DOHH2 (cell line): ENCODE results near the gene KRTAP12-3.

Experiments used
- EZH2phosphoT487 ChIP-seq: fragments of 200-600 bp; sonication (generic); IDR thresholded peaks from 2 replicates; pipeline ENCODE4 v1.6.1; 2017; ENCODE audit warnings: borderline replicate concordance, mild to moderate bottlenecking, antibody characterized with exemption, low read length, moderate library complexity, mixed read lengths
- TF ChIP-seq, protein P1 (sequence below): fragments of 200-600 bp; sonication (generic); IDR thresholded peaks from one replicate; pipeline ENCODE4 v1.5.1; 2014; ENCODE audit warnings: antibody characterized with exemption, mild to moderate bottlenecking, low read depth, low read length; ENCODE audit not compliant: poor library complexity, severe bottlenecking

DNA sequence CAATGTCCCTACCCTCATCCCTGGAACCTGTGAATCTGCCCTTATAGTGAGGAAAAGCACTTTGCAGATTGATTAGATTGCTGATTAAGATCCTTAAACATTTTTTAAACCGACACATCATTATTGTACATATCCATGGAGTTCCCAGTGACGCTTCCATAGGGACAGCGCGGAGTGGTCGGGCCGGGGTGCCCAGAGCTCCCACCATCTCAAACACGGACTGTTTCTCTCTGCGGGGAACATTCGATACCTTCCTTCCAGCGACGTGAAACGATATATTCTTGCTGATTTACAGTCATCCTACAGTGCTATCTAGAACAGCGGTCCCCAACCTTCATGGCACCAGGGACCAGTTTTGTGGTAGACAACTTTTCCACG lies 43.3 kb downstream of the KRTAP12-3 start:
- TF ChIP-seq, protein P1, sequence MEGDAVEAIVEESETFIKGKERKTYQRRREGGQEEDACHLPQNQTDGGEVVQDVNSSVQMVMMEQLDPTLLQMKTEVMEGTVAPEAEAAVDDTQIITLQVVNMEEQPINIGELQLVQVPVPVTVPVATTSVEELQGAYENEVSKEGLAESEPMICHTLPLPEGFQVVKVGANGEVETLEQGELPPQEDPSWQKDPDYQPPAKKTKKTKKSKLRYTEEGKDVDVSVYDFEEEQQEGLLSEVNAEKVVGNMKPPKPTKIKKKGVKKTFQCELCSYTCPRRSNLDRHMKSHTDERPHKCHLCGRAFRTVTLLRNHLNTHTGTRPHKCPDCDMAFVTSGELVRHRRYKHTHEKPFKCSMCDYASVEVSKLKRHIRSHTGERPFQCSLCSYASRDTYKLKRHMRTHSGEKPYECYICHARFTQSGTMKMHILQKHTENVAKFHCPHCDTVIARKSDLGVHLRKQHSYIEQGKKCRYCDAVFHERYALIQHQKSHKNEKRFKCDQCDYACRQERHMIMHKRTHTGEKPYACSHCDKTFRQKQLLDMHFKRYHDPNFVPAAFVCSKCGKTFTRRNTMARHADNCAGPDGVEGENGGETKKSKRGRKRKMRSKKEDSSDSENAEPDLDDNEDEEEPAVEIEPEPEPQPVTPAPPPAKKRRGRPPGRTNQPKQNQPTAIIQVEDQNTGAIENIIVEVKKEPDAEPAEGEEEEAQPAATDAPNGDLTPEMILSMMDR = no peak
- TF ChIP-seq EZH2phosphoT487 = no peak
